IPS-18a (cell line): ENCODE data around the gene L3MBTL4.
"Not testable (repeated sequence)": the region's sequence is repeated elsewhere in the genome, so short reads cannot be mapped to it uniquely, and the experiment has no call there.

ENCODE experiments used
- H3K27ac ChIP-seq: one replicate; pipeline ENCODE4 v1.5.1; 2013; ENCODE audit warnings: low read length
- H3K27me3 ChIP-seq: one replicate; pipeline ENCODE4 v1.6.1; 2013; ENCODE audit warnings: mild to moderate bottlenecking, low read length; ENCODE audit not compliant: control insufficient read depth, insufficient read depth
- H3K36me3 ChIP-seq: one replicate; pipeline ENCODE4 v1.6.1; 2013; ENCODE audit warnings: low read depth, low read length; ENCODE audit not compliant: control insufficient read depth
- H3K4me1 ChIP-seq: one replicate; pipeline ENCODE4 v1.6.1; 2013; ENCODE audit warnings: low read depth, low read length; ENCODE audit not compliant: control insufficient read depth
- H3K4me3 ChIP-seq: one replicate; pipeline ENCODE4 v1.5.1; 2013; ENCODE audit warnings: low read length
- H3K9ac ChIP-seq: one replicate; pipeline ENCODE4 v1.6.1; 2013; ENCODE audit warnings: mild to moderate bottlenecking, low read length, moderate library complexity
- H3K9me3 ChIP-seq: one replicate; pipeline ENCODE4 v1.6.1; 2013; ENCODE audit warnings: low read depth, low read length; ENCODE audit not compliant: control insufficient read depth

L3MBTL4 gene

DNA sequence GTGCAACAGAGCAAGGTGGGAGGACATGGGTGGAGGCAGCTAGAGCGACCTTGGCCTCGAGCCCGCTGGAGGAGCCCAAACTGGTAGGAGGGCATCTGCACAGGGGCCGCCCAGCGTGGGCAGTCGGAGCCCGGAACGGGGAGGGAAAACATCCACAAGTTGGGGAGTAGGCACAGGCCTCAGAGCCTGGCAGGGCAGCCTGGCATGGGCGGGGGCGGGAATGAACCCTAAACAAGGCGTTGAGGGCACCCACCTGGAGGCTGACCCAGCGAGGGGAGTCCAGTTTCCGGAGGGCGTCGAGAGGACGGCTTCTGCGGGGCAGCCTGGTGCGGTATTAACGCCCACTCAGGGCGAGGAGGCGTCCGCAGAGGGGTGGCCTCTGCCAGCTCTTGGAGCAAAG lies 129.9 kb downstream of the L3MBTL4 start:
- no peaks in the 10 kb centered on the region for H3K9me3 ChIP-seq
- no peak overlapping the region for H3K4me3 ChIP-seq
- H3K27me3 ChIP-seq: no peaks in the 10 kb centered on the region
- H3K36me3 ChIP-seq: no peaks in the 10 kb centered on the region
- H3K27ac ChIP-seq: no peak overlapping the region
- H3K9ac ChIP-seq: no peak overlapping the region
- H3K4me1 ChIP-seq: no peaks in the 10 kb centered on the region

DNA sequence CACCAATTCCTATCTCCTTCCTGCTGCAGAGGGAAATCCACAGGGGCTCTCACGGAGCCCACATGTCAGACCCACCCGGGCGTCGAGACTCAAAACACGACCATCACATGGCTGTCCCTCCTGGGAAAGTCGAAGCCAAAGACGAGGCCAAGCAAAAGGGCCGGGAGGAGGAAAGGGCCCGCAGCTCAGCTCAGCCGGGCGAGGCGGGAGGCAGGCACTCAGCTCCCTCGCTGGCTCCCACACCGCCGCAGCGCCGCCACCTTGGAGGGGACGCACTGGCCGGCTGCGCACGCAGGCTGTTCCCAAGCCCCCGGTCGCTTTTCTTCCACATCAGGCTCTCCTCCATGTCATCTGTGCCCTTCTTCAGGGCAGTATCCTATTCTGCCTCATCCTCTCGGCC lies 130.4 kb downstream of the L3MBTL4 start:
- Histone ChIP-seq H3K9ac (no peak overlapping the region), H3K4me1 (peaks cover 3% of the 10 kb centered on the region), H3K27ac (no peak overlapping the region), H3K36me3 (no peaks in the 10 kb centered on the region), H3K27me3 (no peaks in the 10 kb centered on the region), H3K9me3 (no peaks in the 10 kb centered on the region), H3K4me3 (no peak overlapping the region)

DNA sequence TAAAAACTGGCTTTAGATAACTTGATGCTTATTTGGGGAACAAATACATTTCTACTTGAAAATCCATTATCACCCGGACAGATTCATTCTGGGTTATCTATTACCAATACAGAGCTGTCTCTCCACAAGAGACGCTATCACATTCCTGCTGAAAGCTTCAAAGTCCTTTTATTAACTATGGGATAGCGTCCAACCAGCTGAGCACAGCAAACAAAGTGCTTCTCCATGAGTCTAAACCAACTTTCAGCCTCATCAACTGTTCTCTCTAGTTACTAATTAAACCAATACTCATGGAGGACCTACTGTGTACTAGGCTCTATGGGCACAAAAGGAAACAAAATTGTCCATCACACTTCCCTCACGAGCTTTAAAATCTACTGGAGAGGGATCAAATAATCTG lies 132.8 kb downstream of the L3MBTL4 start:
- peaks cover 3% of the 10 kb centered on the region for H3K4me1 ChIP-seq
- no peaks in the 10 kb centered on the region for H3K27me3 ChIP-seq
- no peaks in the 10 kb centered on the region for H3K9me3 ChIP-seq
- no peaks in the 10 kb centered on the region for H3K36me3 ChIP-seq
- H3K4me3 ChIP-seq: no peak overlapping the region
- H3K27ac ChIP-seq: no peak overlapping the region
- no peak overlapping the region for H3K9ac ChIP-seq

DNA sequence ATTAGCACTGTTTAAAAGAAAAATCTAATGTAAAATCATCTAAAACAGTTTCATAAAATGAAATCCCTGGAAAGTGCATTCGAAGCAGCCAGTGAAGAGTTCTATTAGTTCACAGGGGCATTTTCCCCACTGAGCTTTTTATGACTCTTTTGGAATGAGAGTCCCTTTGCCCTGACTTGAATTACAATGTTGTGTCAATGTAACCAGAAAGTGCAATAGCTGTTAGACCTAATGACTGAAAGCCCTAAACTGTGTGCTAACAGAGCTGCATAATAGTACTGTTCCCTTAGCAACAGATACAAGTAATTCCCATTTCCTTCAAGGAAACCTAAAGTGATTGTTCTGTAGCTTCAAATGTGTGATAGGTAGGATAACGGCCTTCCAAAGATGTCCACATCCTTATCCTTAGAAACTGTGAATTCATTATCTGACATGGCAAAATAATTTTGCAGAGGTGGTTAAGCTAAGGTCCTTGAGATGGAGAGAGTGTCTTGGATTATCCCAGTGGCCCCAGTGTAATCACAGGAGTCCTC lies 134.4 kb downstream of the L3MBTL4 start:
- Histone ChIP-seq H3K9me3 (no peaks in the 10 kb centered on the region), H3K27me3 (no peaks in the 10 kb centered on the region), H3K36me3 (no peaks in the 10 kb centered on the region), H3K4me3 (no peak overlapping the region), H3K9ac (no peak overlapping the region), H3K27ac (no peak overlapping the region), H3K4me1 (peaks cover 3% of the 10 kb centered on the region)

DNA sequence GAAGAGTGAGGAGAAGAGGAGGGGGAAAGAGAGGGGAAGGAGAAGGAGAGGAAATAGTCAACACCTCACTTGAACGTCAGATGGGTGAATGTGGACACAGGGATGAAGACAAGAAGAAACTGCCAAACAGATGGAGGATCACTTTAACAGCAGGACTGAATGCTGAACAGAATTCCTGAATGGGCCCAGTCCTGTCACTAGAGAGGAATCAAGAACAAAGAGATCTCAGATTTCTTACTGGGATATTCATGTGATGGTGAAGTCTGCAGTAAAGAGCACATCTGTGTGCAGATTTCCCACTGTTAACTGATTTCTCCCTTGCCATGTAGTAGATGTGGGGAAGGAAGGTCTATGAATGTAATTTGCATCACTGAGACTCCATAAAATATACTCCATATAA lies 135.4 kb downstream of the L3MBTL4 start:
- Histone ChIP-seq H3K27ac (no peak overlapping the region), H3K27me3 (no peaks in the 10 kb centered on the region), H3K4me1 (peaks cover 3% of the 10 kb centered on the region), H3K9ac (no peak overlapping the region), H3K36me3 (no peaks in the 10 kb centered on the region), H3K4me3 (no peak overlapping the region), H3K9me3 (no peaks in the 10 kb centered on the region)

DNA sequence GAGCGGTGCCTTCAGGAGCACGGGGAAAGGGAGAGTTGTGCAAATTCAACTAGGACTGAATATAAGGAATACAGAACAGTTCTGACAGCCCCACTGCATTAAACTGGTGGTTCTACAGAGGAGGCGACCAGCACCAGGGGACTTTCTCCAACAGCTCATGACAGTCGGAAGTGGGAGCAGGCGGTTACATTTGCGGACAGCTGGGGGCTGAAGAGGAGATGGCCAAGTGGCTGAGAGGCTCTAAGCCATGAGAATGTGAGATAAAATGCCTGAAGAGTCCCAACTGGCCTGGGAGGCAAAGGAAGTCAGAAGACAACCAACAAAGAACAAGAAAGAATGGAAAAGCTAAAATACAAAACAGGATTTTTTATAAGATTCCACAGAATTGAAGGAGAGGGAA lies 141.3 kb downstream of the L3MBTL4 start:
- no peaks in the 10 kb centered on the region for H3K4me1 ChIP-seq
- no peak overlapping the region for H3K27ac ChIP-seq
- H3K9ac ChIP-seq: no peak overlapping the region
- H3K36me3 ChIP-seq: no peaks in the 10 kb centered on the region
- no peaks in the 10 kb centered on the region for H3K9me3 ChIP-seq
- no peak overlapping the region for H3K4me3 ChIP-seq
- no peaks in the 10 kb centered on the region for H3K27me3 ChIP-seq

DNA sequence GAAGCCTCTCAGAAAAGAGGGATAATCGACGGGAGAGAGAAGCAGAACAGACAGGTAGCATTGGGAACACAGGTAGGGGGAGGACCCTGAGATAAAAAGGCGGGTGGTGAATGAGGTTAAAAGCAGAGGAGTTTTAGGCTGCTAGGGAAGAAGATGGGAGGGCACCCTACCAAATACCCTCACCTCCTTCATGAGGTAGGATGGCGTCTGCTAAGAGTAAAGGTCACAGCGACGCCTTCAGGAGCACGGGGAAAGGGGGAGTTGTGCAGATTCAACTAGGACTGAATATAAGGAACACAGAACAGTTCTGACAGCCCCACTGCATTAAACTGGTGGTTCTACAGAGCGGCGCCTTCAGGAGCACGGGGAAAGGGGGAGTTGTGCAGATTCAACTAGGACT lies 142.6 kb downstream of the L3MBTL4 start:
- not testable (repeated sequence) for H3K27me3 ChIP-seq, H3K9ac ChIP-seq, H3K9me3 ChIP-seq, H3K4me3 ChIP-seq, H3K36me3 ChIP-seq, H3K4me1 ChIP-seq, H3K27ac ChIP-seq

DNA sequence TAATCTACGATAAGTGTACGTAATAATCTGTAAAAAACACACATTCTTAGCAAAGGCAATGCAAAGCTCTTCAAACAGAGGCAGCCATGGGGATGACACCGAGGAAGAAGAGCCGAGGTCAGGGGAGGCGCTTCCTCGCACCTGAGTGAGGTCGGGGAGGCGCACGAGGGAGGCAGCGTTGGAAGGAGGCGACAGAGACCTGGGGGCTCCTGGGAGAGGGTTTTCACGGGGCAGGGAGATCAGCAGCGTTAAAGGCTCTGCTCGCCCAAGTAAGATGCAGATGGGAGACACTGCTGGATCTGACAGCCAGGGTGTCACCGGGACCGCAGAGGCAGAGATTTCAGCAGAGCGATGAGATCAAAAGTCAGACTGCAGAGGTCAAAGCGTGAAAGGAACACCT lies 143.1 kb downstream of the L3MBTL4 start:
- H3K27ac ChIP-seq: no peak overlapping the region
- no peaks in the 10 kb centered on the region for H3K4me1 ChIP-seq
- no peak overlapping the region for H3K4me3 ChIP-seq
- H3K9ac ChIP-seq: no peak overlapping the region
- no peaks in the 10 kb centered on the region for H3K36me3 ChIP-seq
- no peaks in the 10 kb centered on the region for H3K27me3 ChIP-seq
- H3K9me3 ChIP-seq: no peaks in the 10 kb centered on the region

DNA sequence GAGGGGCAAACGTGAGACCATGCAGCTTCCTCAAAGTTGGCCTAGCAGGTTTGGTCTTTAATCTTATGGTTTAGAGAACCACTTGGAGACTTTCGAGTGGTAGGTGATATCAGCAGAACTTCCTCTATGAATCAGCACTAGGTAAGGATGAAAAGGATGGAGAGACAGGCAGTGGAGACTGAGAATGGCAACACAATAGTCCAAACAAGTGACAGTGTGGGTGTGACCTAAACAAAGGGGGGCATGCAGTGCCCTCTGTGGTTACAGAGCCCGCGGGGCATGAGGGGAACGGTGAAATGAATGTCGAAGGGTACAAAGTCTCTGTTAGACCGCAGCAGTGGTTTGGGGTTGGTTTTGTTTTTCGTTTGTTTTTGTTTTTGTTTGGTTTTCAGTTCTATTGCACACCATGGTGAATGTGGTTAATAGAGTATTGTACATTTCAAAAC lies 143.9 kb downstream of the L3MBTL4 start:
- H3K9ac ChIP-seq: no peak overlapping the region
- H3K27me3 ChIP-seq: no peaks in the 10 kb centered on the region
- no peaks in the 10 kb centered on the region for H3K36me3 ChIP-seq
- H3K9me3 ChIP-seq: no peaks in the 10 kb centered on the region
- no peaks in the 10 kb centered on the region for H3K4me1 ChIP-seq
- no peak overlapping the region for H3K4me3 ChIP-seq
- no peak overlapping the region for H3K27ac ChIP-seq

DNA sequence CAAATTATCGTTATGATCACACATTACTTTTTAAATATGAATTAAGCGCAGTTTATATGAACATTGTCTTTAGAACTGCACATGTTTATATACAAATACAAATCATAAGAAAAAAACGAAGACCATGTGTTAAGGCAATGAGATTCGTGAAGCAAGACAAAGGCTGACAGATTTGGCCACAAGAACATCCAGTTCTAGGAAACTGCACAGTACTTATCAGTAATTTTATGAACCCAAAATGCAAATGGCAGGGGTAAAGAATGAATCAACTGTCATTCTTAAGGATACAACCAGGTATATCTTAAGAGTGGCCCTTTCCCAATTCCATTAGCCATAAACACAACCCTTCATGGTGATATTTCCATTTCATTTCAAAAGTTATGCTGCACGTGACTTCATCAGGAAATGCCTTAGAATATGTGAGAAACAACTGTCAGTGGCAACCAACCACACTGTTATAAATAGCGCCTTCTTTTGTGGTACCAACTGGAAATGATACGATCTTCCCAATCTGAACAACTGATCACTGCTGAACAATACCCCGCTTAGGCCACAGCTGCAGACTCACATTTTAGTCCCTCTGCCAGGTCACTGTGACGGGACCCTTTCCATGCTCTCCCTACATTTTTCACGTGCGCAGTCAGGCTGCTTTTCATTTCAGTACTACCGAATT lies 144.9 kb downstream of the L3MBTL4 start:
- Histone ChIP-seq H3K27me3 (no peaks in the 10 kb centered on the region), H3K27ac (no peak overlapping the region), H3K9me3 (no peaks in the 10 kb centered on the region), H3K9ac (no peak overlapping the region), H3K36me3 (no peaks in the 10 kb centered on the region), H3K4me3 (no peak overlapping the region), H3K4me1 (no peaks in the 10 kb centered on the region)

DNA sequence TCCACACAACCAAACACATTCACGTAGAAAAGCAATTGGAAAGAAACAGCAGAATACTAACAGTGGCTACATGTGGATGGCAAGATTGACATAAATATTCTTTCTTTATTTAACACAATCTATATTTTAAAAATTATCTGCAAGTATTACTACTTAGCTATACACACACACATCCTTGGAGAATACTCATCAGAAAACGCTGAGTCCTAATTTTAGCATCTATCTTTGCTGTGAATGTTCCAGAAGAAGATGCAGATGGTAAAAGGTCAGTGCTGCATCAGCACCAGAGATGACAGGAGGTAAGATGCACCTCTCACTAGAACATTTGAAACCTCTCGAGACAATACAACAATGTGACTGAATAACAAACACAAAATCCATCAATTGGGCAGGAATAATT lies 148.5 kb downstream of the L3MBTL4 start:
- Histone ChIP-seq H3K4me3 (no peak overlapping the region), H3K9ac (no peak overlapping the region), H3K9me3 (no peaks in the 10 kb centered on the region), H3K27ac (no peak overlapping the region), H3K4me1 (no peaks in the 10 kb centered on the region), H3K27me3 (no peaks in the 10 kb centered on the region), H3K36me3 (no peaks in the 10 kb centered on the region)

DNA sequence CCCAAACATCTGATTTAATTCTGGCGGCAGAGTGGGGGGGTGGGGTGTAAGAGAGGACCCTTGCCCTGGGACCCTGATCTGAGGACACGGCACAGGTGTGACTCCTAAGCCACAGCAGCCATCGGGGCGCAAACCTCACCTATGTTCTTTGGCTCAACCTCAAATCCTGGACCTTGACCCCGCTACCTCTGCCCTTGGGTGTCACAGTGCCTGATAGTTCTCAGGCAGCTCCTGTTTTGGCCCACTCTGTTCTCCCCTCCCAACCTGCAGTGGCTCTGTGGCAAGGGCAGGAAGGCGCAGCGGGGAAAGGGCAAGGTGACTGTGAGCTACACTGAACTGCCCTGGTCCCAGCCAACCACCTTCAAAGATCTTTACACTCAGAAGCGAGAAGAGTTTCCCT lies 152.8 kb downstream of the L3MBTL4 start:
- no peak overlapping the region for H3K9ac ChIP-seq
- no peaks in the 10 kb centered on the region for H3K27me3 ChIP-seq
- H3K27ac ChIP-seq: no peak overlapping the region
- H3K36me3 ChIP-seq: no peaks in the 10 kb centered on the region
- no peaks in the 10 kb centered on the region for H3K4me1 ChIP-seq
- H3K9me3 ChIP-seq: no peaks in the 10 kb centered on the region
- no peak overlapping the region for H3K4me3 ChIP-seq
